OCI-M2 (cell line): ENCODE data around the gene CAT.
"Not testable (repeated sequence)": the region's sequence is repeated elsewhere in the genome, so short reads cannot be mapped to it uniquely, and the experiment has no call there.

ENCODE experiments used
- DNase-seq: peaks from one replicate; lab custom pipeline; 2025; ENCODE audit not compliant: unreplicated experiment; lab: John Stamatoyannopoulos, UW

Gene CAT

DNA sequence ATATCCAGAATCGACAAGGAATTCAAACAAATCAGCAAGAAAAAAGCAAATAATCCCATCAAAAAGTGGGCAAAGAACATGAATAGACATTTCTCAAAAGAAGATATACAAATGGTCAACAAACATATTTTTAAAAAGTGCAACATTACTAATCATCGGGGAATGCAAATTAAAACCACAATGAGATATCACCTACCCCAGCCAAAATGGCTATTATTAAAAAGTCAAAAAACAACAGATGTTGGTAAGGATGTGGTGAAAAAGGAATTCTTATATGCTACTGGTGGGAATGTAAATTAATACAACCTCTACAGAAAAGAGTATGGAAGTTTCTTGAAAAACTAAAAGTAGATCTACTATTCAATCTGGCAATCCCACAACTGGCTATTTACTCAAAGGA is 13.9 kb upstream of the CAT start:
- not testable (repeated sequence) for DNase-seq

DNA sequence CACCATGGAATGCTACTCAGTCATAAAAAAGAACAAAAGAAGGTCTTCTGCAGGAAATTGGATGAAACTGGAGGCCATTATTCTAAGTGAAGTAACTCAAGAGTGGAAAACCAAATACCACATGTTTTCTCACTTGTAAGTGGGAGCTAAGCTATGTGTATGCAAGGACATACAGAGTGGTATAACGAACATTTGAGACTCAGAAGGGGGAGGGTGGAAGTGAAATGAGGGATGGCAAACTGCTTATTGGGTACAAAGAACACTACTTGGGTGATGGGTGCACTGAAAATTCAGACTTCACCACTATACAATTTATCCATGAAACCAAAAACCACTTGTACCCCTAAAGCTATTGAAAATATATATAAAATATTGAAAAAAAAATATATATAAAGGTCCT is 13.4 kb upstream of the CAT start:
- no peak for DNase-seq

DNA sequence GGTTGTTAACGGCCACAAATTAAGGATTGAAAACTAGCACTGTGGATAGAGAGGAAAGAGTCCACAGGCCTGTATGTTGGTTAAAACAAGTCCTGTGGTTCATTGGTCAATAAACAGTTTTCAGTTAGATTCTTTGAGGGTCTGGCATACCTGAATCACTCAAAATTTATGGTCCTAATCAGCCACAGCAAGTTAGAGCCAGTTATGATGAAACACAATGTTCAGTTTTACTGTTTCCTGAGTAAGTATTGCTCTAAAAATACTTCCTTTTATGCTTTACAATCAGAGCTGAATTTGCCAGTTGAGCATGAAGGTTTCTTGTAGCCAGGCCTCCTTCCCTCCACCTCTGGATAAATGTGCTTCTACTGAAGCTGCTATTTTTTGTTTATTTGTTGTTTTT is 12.9 kb upstream of the CAT start:
- DNase-seq: no peak

DNA sequence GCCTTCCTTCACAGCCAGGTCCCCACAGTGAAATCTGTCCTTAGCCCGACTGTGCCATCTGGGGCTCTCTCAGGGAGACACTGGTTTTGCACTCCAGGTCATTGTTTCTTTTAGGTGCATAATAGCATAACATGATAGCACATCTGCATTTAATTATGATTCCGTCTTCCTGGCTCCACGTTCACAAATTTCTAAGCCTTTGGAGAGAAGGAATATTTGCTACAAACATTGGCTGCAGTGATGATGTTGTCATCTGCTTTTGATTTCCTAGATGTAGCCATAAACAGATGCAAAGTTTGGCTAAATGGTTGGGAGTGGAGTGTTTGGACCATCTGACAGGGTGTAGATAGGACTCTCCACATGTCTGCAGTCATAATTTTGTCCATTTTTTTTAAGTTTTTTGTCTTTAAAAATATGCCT is 12.0 kb upstream of the CAT start:
- no peak for DNase-seq

DNA sequence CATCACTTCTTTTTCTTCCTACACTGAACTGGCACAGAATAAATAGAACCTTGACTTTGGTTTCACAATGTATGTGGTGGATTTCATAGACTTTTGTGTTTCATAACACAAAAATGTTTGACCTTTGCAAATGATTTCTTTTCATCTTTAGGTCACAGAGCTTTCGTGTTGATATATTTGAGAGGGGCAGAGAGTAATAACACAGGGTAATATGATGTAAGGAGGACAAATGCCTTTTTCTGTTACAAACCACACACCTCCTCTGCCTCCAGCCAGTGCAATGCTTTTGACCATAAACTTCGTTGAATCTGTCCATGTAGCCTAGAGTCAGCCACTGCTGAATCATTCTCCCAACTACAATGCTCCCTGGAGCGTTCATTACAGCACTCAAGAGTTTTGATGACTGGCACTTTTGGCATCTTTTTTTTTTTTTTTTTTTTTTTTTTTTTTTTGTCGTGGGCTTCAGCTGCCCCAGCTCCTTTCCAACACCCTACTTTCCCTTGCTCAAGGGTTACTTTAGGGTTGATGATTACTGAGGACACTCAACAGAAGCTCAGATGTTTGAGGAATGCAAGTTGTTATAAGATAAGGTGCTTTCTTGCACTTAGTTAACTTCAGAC is 11.4 kb upstream of the CAT start:
- DNase-seq: no peak

DNA sequence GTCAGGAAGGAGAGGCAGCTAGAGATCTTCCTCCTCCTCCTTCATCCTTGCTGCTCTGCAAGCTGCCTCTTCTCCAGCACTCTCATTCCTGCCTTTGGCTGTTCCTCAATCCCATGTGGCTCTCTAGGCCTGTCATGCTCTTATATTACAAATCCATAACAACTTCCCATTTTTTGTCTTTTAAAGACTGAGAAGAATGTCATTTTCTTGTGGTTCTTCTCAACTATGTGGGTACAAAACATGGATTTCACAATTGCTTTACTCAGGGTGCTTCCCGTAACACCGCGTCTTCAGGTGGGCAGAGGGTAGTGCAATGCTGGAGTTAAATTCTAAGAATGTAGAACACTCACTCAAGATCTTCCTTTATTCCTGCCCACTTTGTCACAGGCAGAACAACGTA is 6.8 kb upstream of the CAT start:
- DNase-seq: no peak

DNA sequence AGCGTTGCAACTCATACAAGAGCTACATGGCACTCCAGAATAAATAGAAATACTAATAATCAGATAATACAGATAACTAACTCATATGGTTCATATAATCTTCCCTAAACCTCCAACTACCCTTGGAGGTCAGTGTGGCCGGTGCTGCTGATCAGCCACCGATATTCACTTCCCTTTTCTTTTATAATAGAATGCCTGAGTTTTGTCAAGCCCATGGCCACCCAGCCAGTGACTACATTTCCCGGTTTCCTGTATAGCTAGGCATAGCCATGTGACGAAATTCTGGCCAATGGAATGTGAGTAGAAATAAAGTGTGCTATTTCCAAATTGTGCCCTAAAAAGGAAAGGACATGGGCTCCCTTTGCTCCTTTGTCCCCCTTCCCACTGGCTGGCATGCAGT is 5.9 kb upstream of the CAT start:
- no peak for DNase-seq

DNA sequence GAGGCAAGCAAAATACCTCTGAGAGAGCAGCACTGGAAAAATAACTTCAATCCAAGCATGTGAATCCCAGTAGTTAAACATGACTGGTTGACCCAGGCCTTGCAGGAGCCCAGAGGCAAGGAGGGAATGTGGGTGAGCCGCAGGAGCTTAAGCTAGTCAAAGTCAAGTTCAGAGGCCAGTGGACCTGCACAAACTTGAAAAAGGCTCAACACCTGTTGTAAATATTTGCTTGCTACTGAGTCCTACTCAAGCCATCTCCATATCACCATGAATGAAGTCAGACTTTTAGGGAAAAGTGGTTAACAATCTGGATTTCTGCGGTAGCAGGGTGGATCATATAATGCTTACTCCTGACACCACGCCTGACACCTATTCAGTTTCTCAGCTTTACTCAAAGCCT is 4.8 kb upstream of the CAT start:
- DNase-seq: no peak

DNA sequence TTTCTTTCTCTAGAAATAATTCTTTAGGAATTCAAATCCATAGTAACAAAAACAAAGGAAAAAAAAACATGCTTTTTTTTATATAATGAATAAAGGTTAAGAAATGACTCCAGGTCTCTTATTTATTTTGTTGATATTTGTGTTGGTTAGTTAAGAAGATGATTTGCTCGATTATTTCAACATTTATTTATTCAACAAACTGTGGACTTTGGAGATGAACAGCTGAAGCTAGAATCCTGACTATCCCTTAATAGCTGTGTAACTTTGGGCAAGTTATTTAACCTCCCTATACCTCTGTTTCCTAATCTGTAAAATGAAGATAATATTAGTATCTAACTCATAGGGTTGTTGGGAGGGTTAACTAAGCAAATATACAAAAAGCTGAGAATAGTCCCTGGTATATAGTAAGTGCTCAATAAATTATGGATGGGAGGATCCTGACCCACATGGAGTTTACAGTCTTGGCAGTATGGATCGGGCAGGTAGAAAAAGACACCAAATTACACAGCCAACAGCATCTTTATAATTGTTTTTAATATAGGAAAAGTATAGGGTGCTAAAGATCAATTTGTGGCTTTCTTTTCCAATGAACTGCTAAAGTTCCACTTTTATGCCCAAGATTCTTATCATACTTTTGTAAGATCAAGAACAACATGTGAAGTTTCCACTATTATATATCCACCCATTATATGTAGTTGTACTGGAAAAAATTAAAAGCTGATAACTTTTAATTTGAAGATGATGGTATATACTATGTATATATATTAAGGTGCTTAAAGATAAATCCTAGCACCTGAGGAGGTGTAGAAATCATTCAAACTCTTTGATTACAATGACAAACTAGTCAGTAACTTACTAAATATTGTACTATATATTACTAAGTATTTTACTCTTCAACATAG is 1.3 kb upstream of the CAT start:
- no peak for DNase-seq

DNA sequence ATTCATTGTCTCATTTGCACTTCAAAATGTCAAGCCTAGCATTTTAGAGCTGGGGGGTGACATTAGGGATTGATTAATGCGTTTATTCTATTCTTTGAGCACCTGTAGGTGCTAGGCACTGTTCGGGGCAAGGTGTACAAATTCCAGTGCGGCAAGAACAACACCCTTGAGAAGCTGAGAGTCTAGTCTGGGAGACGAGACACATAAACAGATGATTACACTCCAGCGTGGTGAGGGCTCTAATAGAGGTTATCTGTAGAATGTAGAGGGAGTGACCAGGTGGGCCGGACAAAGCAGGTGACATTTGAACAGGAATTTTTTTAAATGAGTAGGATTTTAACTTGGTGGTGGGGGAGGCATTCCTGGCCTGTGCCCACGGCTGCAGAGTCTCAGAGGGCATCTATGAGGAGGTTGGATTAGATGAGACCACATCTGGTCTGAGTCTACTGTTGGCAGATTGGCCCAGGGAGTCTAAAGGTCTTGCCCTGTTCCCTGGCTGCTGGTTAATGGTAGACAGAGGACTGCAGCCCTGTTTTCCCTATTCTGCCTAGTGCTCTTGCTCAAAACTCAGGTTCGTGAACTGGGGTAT is 970 bp downstream of the CAT start:
- no peak for DNase-seq

DNA sequence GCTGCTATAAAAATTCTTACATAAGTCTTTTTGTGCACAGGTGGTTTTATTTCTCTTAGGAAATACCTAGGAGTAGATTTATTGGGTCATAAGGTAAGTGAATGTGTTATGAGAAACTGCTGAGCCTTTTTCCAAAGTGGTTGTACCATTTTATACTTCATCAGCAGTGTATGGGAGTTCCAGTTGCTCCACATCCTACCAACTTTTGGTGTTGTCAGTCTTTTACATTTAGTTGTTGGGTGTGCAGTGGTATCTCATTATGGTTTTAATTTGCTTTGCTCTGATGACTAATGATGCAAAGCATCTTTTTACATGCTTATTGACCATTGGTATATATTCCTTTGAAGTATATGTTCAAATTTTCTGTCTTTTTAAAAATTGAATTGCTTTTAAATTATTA is 3.1 kb downstream of the CAT start:
- DNase-seq: no peak

DNA sequence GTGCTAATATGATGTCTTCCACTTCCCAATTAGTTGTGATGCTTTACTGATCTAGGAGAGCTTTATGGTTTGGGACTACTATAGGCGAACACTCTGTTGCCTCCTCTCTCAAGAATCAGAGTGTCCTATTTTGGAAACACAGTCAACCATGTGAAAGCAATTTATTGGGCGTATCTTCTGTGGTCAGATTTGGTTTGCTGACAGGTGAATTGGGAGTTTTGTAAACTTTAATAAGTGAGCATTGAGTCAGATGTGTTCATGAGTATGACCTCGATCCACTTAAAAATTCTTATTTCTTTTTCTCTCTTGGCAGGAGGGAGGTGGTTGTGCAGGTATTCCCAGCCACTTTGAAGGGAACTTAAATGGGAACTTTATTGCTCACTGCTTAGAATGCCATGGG is 4.4 kb downstream of the CAT start:
- no peak for DNase-seq

DNA sequence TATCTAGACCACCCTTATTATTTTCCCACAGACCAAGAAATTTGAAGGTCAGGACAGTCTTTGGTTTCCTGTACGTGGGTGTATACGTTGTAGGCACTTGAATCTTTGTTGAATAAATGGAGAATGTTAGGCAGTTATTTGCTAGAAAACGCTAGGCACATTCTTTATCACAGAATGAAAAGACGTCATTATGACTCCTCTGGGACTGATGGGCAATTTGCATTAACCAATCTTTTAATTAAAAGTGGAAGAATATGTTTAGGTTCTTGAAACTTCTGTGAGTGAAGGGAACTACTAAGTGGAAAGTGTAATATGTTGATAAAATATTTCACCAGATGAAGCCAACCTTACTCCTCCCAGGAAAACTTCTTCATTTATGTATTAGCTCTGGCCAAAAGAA is 5.7 kb downstream of the CAT start:
- DNase-seq: no peak

DNA sequence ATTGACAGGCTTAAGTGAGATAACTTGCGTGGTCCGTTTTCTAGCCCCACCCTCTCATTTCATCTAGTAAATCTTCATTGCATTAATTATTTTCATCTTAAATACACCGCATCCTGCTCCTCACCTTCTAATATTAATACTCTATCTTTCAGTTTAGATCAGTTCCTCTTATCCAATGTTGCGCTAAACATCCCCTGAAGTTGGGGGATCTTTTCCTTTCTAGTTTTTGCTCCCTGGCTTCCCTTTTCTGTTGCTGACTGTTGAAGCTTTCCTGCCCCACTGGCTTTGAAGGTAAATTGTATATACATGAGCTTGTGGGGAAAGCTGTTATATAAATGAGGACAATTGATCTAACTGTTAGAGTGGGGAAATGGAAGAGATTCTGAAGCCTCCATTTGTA is 7.2 kb downstream of the CAT start:
- no peak for DNase-seq

DNA sequence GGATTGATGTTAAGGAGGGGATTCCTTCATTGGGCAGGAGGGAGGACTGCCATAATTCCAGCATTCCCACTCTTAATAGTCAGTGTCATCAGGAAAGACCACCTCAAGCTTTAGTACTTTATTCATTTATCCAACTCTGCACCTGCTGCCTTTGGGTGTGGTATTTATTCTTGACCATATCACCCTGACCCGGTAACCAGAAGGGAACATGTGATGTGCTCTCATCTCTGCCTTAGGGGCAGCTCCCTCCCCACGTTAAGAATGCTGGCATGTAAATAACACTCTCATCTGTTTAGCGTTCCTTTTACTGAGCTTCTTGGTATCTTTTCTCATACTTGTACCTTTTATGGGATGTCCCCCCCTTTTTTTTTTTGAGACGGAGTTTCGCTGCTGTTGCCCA is 7.7 kb downstream of the CAT start:
- DNase-seq: no peak

DNA sequence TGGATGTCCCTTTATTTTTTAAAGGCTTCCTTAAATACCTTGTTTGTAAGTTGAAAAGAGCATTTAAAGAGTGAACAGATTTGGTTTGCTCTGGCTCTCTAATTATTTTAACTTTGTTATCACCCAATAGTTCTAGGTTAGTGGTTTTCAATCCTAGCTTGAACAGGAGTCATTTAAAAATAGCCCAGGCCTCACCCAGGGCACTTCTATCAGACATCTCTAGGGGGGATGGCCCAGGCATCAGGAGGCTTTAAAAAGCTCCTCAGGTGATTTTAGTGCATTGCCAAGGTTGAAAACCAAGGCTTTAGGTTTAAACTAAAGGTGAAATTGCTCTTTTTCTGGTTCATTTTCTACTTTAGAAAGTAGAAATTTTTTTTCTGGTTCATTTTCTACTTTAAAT is 8.3 kb downstream of the CAT start:
- no peak for DNase-seq

DNA sequence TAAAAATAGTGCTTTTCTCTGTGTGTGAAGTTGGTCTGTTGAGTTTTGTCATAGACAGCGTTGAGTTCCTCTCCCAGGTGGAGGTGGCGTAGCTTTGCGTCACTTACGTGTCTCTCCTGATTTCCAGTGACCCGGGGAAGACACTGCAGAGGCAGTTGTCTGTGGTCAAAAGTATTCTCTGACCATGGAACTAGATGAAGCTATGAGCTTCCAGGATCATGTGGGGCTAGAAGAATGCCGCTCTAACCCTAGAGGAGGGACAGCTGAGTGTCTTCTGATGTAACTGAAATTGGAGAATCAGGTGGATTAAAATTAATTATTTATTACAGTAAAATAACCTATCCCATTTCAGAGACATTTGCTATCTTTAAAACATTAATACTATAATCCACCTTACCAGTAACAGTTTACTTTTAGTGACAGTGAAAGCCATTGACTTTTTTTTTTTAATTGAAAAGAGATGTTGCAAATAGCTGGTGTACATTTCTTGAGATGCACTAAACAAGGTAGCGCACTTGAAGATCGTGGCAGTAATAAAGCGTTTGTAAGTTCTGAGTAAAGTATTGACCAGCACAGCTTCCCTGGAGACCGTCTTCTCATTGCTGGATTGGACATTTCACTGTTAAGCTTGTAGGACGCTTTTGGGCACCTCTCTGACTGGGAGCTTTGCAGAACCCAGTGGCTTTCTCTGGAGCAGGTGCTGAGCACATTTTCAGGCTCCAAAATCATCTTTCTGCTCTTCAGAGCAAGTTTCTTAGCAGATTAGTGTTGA is 9.7 kb downstream of the CAT start:
- DNase-seq: no peak

DNA sequence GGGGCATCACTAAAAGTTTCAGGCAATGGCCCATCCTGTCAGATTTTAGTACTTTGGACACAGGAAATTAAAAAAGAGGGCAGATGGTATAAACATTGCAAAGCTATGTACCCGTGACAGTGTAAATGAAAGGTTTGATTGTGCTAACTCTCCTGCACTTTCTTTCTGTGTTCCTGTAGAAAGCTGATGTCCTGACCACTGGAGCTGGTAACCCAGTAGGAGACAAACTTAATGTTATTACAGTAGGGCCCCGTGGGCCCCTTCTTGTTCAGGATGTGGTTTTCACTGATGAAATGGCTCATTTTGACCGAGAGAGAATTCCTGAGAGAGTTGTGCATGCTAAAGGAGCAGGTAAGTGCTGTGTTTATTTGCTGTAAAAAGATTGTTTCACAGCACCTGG is 10.3 kb downstream of the CAT start:
- DNase-seq: no peak

DNA sequence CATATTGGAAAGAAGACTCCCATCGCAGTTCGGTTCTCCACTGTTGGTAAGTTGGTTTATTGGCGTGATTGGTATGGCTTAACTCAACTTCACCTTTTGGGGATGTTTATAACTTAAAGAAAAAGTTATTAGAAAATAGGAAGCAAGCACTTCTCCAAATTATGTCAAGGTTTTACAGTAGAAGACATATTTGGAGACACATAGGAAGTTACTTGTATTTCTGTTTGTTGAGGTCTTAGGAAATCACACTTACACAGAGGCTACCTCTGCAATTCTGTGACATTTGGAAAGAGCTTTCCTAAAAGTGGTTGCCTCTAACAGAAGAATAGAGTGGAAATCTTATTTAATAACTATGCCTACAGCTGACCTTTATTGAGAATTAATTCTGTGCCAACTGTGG is 12.3 kb downstream of the CAT start:
- DNase-seq: no peak

DNA sequence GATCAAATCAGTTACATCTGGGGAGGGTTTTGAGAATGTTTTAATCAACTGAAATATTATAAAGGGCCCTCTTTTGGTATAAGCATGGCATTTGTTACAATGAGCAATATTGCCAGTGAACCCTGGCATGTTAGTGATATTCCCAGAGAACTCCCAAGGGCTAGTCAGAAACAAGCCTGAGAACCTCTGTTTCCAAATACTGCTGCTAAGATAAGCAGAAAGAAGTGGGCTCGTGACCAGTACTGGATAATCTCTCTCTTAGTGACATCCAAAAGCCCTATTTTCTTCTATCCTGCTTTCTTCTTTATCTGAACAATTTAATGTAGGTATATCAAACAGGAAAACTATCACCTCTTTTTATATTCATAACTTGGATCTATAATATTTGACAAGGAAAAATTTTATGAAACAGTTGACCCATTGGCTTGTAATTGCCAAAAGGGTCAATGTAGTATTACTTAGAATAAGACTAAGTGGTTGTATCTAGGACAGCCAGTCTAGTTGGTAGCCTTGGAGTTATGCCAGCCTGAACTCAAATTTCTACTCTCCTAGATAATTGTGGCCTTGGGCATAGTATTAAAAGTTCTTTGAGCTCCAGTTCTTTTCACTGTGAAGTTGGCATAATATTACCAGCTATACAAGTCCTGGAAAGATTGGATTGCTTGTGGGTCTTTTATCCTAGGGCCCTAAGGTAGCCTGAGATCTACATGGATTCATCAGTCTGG is 15.7 kb downstream of the CAT start:
- no peak for DNase-seq

DNA sequence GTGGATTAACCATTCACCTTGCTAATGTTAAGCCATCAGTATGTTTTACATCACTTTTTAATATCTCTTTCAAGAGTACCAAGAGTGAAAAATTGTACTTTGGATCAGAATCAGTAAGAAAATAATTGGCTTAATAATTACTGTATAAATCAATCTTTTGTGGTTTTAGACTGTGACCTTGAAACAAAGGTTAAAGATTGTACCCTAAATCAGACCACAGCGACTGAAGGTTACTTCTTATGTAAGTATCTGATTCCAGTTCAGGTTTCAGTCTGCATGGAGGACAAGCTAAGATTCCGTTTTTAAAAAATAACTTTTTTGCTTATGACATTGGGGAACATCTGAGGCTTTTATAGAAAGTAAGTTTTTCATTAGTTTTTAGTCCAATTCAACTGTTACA is 18.9 kb downstream of the CAT start:
- no peak for DNase-seq
